NCI-H2107 (cell line): ENCODE data around the gene AIG1.
"Not testable (repeated sequence)": the region's sequence is repeated elsewhere in the genome, so short reads cannot be mapped to it uniquely, and the experiment has no call there.

ENCODE experiments used
- DNase-seq: peaks from one replicate; lab custom pipeline; 2025; lab: John Stamatoyannopoulos, UW

The AIG1 gene

GRCh38 chr6:143165315-143165855, 104.7 kb downstream of the AIG1 start:
- DNase-seq: no peak

GRCh38 chr6:143166247-143166695, 105.6 kb downstream of the AIG1 start:
- DNase-seq: no peak

GRCh38 chr6:143167224-143167623, 106.5 kb downstream of the AIG1 start:
- DNase-seq: no peak

GRCh38 chr6:143168396-143168816, 107.7 kb downstream of the AIG1 start:
- DNase-seq: not testable (repeated sequence)

- DNase-seq: no peak
Observed at GRCh38 chr6:143169440-143169839, 108.8 kb downstream of the AIG1 start.

GRCh38 chr6:143174516-143174915, 113.8 kb downstream of the AIG1 start:
- DNase-seq: no peak

GRCh38 chr6:143174951-143175350, 114.3 kb downstream of the AIG1 start:
- no peak for DNase-seq

- DNase-seq: no peak
Observed at GRCh38 chr6:143176090-143177021, 115.7 kb downstream of the AIG1 start.

- no peak for DNase-seq
Observed at GRCh38 chr6:143177706-143178105, 117.0 kb downstream of the AIG1 start.

GRCh38 chr6:143179096-143179495, 118.4 kb downstream of the AIG1 start:
- DNase-seq: no peak

GRCh38 chr6:143179901-143180612, 119.4 kb downstream of the AIG1 start:
- DNase-seq: no peak

GRCh38 chr6:143180826-143181225, 120.1 kb downstream of the AIG1 start:
- no peak for DNase-seq

- no peak for DNase-seq
Observed at GRCh38 chr6:143183666-143184065, 123.0 kb downstream of the AIG1 start.

GRCh38 chr6:143185288-143185687, 124.6 kb downstream of the AIG1 start:
- DNase-seq: no peak

- no peak for DNase-seq
Observed at GRCh38 chr6:143187238-143187923, 126.7 kb downstream of the AIG1 start.

- no peak for DNase-seq
Observed at GRCh38 chr6:143188292-143188691, 127.6 kb downstream of the AIG1 start.

GRCh38 chr6:143191361-143191760, 130.7 kb downstream of the AIG1 start:
- DNase-seq: no peak

GRCh38 chr6:143192766-143193165, 132.1 kb downstream of the AIG1 start:
- DNase-seq: no peak

- no peak for DNase-seq
Observed at GRCh38 chr6:143193571-143194094, 132.9 kb downstream of the AIG1 start.

GRCh38 chr6:143194095-143194589, 133.5 kb downstream of the AIG1 start:
- DNase-seq: no peak

GRCh38 chr6:143195349-143195845, 134.7 kb downstream of the AIG1 start:
- DNase-seq: no peak
